Activated T-cell treated with anti-CD3 and anti-CD28 coated beads, Interleukin-2, amount 50 U/mL, for 1 hour (primary cell): Measurements from ENCODE around the gene JDP2.
"Not testable (repeated sequence)": the region's sequence is repeated elsewhere in the genome, so short reads cannot be mapped to it uniquely, and the experiment has no call there.

Experiments used
- DNase-seq: peaks from one replicate; pipeline ENCODE4 v3.0.0-alpha.2; 2020

Gene JDP2

DNA sequence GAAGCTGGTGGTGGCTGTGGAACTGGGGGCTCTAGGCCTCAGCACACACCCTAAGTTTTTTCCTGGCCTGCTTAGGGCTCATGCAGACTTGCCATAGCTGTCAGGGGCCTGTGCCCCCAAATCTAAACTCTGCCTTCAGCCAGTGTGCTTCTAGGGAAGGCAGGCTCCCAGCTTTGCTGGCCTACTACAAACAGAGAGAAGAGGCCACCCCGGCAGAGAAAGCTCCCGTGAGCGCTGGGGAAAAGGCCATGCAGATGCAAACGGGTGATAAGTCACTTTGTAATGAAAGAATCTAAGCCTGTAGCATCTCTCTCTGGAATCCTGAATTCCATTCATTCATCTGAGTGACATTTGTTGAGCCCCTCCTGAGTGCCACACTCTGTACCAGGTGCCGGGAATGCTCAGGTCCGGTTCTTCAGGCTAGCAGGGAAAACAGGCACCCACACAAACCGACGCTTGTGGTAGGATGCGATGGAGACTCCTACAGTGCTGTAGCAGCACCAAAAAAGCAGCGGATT, 29.9 kb downstream of the JDP2 start:
- no peak for DNase-seq

DNA sequence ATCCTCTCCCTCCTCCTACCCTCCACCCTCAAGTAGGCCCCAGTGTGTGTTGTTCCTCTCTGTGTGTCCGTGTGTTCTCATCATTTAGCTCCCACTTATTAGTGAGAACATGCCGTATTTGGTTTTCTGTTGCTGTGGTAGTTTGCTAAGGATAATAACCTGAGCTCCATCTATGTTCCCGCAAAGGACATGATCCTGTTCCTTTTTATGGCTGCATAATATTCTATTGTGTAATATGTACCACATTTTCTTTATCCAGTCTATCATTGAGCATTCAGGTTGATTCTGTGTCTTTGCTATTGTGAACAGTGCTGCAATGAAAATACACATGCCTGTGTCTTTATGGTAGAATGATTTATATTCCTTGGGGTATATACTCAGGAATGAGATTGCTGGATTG, 30.5 kb downstream of the JDP2 start:
- DNase-seq, result no peak

DNA sequence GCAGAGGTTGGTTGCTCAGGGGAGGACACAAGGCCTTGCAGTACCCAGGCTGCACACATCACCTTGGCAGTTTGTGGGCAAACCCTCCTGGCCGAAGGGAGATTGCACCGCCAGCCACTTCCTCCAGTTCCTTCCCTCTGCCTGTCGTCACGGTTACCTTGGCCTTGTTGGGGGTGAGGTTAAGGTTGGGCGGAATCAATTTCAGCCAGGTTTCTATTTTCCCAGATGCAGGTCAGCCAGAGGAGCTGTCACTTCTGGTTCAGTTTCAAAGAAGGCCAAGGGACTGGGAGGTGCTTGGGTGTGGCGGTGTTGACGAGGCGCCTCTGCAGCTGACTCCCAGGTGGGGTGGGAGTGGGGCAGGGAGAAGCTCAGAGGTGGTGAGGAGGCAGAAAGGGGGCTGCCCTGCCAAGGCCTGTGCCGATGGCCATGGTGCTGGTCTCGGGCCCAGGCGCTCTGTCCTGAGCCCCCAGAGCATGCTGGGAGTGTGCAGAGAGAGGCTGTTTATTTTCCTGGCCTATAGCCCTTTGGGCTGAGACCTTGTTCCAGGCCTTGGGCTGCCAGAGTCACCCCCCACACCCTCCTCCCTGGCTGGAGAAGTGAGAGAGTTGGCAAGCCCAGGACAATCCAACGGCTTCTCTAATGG, 31.4 kb downstream of the JDP2 start:
- DNase-seq, result no peak

DNA sequence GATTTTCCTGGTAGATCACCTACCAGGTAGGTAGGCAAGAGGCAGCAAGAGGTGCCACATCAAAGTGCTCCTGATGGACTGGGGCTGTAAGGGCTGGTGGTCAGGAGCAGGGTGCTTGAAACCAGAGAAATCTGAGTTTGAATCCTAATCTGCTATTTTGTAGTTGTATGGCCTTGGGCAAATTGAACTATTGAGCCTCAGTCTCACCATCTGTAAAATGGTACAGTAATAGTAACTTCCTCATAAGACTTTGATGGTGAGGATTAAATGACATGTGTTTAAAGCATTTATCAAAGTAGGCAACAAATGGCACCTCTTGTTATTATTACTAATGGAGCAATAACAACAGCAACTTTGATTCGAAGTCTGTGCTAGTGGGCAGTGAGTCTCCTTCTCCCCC, 32.0 kb downstream of the JDP2 start:
- no peak for DNase-seq

DNA sequence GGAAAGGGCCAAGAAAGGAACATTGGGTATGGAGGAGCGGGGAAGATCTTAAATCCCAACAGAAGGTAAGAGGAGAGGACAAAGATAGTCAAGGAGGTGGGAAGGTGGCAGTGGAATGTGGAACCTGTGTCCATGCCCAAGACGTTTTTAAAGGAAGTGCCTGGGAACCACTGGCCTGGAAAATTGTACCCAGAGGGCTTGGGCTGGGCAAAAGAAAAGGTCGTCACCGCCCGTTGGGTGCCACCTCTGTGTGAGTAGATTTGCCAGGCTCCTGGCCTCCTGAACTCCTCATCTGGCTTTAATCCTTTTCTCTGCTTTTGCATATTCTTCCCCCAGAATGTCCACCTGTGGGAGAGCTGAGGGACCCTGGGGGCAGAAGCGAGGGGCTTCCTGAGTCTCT, 32.6 kb downstream of the JDP2 start:
- DNase-seq, result no peak

DNA sequence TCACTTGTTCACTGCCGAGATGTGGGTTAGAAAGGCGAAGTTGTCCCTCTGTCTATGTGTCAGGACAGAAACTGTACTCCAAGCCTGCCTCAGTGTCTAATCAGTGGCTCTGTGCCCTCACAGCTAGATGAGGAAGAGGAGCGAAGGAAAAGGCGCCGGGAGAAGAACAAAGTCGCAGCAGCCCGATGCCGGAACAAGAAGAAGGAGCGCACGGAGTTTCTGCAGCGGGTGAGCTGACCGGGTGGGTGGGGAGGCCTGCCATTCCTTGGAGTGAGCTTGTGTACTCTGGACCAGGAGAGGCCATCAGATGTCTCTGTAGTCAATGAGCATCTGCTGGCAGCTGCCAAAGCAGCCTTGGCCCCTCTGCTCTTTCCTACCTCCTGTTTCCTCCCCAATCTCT, 33.5 kb downstream of the JDP2 start:
- DNase-seq, result no peak

DNA sequence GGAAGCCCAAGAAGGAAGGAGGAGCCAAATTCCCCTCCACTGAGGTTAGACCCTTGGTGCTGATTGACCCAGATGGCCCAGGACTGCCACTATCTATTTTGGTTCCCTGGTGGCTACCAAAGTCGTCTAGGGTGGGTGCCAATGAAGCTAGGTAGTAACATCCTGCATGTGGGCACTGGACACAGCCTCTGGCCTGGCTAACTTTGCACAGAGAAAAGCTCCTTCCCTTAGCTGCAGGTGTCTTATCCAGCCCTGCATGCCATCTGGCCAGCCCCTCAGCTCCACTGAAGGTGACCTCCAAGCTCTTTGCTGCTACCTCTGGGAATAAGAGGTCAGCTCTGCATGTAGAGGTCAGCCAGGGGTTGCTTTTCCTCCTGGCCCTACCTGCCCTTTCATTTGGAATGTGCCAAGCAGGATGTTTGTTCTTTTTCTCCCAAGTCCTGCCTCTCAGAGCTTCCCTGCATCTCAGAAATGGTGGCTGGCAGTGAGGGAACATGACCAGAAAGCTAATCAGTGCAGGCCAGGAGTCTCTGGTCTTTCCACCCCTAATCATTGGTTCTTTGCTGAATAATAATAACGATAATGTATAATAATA, 34.0 kb downstream of the JDP2 start:
- no peak for DNase-seq

DNA sequence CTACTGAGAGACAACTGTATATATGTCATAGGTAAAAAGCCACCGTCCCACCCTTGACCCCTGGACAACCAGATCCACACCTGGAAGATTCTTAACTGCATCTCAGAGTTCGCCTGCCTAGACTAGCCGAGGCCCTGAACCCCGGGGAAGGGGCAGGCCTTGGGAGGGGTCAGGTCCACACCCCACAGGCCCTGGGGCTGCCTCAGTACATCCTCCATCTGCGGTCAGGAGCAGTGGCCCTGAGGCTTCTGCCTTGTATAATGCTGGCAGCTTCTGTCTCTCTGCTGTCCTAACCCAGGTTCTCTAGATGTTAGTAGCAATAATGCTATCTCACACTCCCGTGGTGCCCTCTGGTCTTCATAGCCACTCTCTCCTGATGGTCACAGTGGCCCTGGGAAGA, 36.8 kb downstream of the JDP2 start:
- no peak for DNase-seq

DNA sequence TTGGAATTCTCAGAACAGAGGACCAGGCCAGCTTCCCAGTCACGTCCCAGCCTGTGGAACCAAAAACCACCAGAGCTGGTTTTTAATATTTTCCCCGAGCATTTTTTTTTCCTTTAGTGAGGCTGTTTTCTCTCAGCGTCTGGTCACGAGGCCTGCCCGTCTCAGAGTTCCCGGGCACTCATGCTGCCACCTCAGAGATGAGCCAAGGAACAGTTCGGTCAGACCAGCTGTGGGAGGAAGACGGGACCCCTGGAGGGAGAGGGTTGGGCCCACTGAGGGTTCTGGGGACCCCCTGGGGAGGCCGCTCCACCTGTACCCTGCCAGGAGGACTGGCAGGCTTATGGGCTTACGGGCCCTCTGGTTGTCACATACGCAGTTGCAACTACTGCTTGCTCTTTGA, 39.9 kb downstream of the JDP2 start:
- no peak for DNase-seq

DNA sequence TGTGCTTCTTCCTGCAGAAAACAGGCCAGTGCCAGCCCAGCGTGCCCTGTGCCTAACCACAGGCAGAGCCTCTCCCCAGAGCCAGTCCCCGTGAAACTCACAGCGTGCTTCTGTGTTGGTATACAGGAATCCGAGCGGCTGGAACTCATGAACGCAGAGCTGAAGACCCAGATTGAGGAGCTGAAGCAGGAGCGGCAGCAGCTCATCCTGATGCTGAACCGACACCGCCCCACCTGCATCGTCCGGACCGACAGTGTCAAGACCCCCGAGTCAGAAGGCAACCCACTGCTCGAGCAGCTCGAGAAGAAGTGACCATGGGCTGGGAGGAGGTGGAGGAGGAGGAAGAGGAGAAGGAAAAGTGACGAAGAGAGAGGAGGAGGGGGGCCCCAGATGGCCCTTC, 41.3 kb downstream of the JDP2 start:
- no peak for DNase-seq

DNA sequence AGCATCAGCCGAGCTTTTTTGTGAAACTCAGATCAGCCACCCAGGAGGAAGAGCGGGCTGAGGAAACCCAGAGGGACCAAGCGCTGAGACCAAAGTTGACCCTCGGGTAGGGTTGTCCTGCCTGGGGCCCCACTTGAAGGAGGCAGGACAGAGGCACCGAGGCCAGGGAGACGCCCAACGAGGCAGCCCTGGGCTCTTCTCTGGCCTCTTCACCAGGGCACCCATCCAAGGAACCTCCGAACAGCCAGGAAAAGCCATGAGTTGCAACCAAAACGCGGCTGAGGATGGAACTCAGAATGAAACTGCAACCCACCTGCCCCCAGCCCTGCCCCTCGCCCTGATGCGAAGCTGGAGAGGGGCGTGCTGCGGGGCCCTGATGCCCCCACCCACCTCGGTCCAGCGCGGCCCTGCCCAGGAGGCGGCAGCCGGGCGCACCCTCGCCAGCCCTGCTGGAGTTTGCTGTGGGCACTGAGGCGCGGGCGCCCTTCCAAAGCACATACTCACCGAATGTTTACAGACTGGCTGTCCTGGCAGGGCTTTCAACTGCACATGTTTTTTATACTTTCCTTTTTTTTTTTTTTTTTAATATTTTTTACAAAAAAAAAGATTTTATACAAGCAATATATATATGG, 41.9 kb downstream of the JDP2 start:
- no peak for DNase-seq

DNA sequence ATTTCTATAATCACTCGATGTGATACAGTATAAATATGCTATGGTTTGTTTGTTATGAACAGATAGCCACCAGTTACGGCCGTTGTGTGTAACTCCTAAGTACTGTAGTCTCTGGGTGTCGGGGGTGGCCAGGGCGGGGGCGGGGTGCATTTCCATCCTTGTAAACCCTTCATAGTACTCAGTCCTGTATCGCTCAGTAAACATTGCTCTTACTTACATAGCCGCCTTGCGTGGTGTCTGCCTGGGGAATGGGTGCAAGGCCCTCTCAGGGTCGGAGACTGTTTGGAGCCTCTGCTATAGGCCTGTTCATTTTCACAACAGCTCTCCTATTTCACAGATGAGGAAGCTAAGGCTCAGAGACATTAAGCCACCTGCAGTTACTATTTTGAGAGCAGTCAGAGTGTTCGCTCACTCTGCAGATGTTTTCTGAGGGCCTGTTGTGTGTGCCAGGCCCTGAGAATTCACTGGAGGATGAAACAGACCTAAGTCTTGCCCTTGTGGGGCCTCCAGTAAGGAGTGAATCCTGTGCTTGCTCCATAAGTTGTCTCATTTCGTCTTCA, 42.5 kb downstream of the JDP2 start:
- no peak for DNase-seq

DNA sequence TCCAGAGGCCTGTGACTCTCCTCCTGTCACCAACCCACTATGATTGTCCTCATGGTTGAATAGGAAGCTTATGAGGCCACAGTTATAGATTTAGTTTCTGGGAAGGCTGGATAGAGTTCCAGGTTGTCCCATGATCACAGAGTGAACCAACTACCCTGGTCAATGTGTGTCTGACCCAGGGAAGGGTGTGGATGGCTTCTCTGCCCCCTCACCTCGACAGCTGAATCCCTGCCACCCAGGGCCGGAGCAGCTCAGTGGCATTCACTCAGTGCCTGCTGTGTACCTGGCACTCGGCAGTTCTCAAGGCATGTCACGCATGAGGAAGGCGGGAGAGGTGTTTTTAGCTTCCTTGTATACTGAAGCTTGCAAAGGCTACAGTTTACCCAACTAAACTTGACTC, 43.2 kb downstream of the JDP2 start:
- no peak for DNase-seq

DNA sequence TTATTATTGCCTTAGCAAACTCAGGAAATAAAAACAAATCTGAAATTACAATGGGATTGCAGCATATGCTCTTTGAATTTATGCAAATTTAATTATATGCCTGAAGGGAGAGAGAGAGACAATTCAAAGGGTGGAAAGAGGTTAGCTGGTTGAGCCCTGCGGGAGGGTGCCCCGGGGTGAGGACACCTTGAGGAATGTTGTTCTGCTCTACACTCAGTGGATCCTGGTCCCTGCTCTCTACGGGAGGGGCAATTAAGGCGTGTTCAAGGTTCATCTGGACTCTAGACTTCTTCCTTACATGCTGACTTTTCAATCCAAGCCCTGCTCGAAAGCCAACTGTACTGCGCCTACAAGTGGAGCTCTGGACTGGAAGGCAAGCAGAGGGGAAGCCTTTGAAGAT, 46.3 kb downstream of the JDP2 start:
- DNase-seq, result not testable (repeated sequence)

DNA sequence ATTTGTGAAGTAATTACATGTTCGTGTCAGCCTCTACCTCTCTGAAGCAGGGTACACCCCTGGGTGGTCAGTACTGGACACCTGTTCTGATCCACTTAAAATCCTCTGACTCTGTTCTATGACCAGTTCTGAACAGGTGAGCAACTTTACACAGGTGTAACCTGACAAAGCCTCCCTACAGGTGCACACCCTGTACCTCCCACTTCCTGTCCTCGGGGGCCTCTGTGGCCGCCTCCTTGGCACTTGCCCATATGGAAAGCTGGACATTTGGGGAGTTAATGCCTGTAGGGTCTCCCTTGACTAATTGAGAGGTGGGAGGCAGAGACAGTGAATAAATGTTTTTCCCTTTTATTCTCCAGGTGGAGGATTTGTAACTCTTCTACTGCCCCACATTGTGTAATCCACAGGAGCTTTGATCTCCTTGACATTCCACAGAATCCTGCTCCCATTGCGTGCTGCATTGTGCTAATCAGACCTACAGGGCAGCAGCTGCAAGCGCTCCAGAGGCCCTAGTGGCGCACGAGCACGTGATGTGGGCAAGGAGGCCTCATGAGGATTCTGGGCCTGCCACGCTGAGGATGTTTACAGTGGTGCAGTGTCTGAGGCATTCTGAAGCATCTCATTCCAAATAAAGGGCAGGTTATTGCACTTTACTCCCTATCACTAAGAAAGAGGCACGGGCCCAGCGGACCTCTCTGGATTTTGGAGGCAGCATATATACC, 48.6 kb downstream of the JDP2 start:
- DNase-seq, result no peak

DNA sequence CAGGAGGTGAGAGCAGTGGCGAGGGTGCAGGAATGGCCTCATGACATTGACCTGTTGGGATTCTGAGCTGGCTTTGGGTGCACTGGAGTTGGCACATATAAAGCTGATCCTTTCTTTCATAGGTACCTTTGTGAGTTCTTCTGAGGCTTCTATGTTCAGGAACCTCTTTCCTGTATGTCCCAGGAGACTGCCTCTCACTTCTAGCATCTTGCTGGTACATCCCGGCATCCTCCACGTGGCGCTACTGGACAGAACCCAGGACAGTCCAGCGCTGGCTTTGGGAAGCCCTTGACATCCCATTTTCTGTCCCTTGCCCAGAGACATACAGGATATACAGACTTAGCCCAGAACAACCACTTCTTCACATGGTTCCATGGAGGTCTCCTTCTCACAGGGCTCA, 50.1 kb downstream of the JDP2 start:
- no peak for DNase-seq

DNA sequence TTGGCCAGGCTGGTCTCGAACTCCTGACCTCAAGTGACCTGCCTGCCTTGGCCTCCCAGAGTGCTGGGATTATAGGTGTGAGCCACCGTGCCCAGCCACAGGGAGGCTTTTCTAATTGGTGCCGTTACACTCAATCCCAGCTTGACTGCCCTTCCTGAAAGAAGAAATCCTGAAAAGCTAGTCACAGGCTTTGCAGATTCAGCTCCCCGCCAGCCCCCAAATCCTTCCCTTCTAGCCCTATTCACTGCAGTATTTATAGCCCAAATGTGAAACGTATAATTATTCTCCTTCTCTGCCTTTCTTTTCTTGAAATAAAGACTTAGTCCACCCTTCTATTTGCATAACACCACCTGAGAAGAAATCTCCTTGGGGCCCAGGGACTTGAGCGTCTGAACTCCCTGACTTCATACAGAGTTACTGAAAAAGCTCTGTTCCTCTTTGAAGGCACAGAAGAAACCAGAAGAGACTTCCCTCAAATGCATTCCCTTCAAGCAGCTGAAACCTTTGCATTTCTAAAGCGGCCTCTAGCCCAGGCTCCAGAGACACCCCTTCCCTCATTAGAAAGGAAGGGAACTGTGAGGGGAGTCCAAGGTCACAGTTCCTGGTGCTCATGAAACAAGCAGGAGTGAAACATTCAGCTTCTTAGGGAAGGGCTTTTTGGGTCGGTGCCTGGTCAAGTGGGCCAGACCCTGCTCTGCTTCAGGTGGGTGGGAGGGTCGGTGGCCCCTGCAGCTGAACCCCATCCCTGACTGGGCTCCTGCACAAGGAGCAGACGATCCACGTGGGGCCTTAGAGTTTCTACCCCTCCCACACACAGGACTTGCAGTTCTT, 52.2 kb downstream of the JDP2 start:
- no peak for DNase-seq

DNA sequence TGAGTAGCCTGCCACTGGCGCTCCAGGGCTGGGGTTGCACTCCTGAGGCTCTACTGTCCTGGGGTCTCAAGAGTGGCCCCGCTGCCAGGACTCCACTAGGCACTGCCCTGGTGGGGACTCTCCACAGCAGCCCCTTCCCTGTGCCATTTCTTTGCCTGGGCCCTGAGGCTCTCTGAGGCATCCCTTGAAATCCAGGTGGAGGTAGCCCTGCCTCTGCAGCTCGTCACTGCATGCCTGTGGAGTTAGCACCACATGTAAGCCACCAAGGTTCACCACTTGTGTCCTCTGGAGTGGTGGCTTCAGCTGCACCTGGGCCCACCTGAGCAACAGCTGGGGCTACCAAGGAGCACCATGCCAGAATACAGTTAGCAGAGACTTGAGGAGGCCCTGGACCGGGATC, 54.5 kb downstream of the JDP2 start:
- DNase-seq, result no peak

DNA sequence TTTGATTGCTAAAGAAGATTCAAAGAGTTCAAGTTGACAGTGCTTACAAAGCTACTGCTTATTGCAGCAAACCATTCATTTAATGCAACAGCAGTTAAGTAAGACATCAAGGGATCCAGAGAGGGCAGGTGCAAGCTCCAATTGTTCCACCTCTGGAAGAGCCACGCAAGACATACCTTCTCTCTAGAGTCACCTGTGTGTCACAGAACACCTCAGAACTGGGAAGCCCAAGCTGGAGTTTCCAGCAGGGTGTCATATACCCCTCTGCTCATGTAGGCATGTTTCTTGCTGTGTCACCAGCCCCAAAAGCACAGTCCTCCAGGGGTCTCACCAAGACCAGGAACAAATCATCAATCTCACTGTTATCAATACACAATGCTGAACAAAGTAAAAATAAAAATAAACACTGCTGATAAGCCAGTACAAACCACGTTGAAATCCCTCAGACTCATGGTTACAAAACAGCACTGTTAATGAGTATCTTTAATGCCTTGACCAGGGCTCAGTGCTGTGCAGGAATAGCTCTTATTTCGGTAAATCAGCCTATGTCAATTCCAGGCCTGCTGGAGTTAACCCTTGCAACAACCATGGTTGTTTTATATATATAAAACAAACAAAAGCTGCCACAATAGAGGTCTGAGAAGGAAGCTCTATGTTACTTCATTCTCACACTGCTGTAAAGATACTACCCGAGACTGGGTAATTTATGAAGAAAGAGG, 57.0 kb downstream of the JDP2 start:
- DNase-seq, result no peak

DNA sequence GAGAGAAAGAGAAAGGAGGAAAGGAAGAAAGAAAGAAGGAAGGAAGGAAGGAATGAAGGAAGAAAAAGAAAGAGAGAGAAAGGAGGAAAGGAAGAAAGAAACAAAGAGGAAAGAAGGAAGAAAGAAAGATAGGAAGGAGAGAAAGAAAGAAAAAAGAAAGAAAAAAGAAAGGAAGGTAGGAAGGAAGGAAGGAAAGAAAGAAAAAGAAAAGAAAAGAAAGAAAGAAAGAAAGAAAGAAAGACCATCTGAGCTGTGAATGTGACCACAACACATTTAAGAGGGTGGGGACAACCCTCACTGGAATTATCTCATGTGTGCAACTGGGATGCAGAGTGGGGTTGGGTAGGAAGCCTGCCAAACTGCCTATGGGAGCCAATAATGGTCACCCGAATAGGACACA, 58.5 kb downstream of the JDP2 start:
- no peak for DNase-seq

DNA sequence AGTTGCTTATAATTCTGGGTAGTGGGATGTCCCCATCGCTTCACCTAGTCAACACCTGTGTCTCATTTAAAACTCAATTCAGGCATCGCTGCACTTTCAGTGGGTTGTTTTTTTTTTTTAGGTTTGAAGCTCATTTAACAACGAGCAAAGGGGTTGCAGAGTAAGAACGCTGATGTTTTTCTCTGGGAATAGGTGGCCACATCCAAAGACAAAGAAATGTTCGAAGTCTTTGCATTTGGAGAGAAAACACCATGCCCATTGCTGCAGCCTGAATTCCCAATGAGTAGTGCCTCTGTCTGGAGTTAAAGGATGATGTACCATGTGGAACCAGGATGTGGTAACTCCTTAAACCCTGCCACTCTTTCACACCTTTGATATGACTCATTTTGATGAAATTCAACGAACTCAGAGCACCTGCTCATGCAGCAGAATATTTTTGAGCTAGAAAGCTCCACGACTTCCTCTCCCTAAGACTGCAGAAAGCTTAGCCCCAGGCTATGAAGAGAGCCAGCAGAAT, 59.4 kb downstream of the JDP2 start:
- DNase-seq, result no peak

DNA sequence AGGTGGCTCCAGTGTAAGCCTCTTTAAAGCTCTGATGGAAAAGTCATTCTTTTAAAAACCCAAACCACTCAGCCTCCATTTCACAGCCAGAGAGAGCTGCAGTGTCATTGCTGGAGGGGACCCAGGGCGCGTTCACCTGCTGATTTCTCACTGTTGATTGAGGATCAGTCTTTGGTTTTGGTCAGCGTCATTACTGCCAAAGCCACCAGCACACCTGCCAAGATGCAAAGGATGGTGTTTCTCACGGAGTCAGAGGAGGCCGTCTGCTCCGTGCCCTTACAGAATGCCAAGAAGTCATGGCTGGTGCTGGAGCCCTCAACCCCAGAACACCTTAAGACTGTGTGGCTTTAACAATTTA, 61.6 kb downstream of the JDP2 start:
- no peak for DNase-seq
